Measurements from ENCODE around the gene ZNF213.

The ZNF213 gene

GRCh38 chr16:3187798-3188674 is 53.2 kb downstream of the ZNF213 start, which contains the start of gene OR1F1:
Gene OR1F1 (plus strand): TSS chr16:3188204.
- in situ Hi-C loops (cut with HindIII; ENCODE audit: low sequenced_read_pairs), result no loop called here

- in situ Hi-C loops (cut with HindIII; ENCODE audit: low sequenced_read_pairs), result no loop called here
These were observed 53.8 kb downstream of the ZNF213 start for GRCh38 chr16:3188675-3188924.

- in situ Hi-C loops (cut with HindIII; ENCODE audit: low sequenced_read_pairs), result no loop called here
These were observed 54.3 kb downstream of the ZNF213 start for GRCh38 chr16:3188925-3189825.

- in situ Hi-C loops (cut with HindIII; ENCODE audit: low sequenced_read_pairs), result no loop called here
These were observed 55.0 kb downstream of the ZNF213 start for GRCh38 chr16:3189869-3190268.

- in situ Hi-C loops (cut with HindIII; ENCODE audit: low sequenced_read_pairs), result no loop called here
These were observed 56.1 kb downstream of the ZNF213 start for GRCh38 chr16:3190949-3191353.
